Endothelial cell of hepatic sinusoid (primary cell): ENCODE measurements around the gene ZBTB20.

ENCODE experiments used
- in situ Hi-C: cut with HindIII; loops from 2 replicates; pipeline ENCODE4 v1.10.0; 2017; ENCODE audit warnings: low sequenced_read_pairs

ZBTB20 gene

DNA sequence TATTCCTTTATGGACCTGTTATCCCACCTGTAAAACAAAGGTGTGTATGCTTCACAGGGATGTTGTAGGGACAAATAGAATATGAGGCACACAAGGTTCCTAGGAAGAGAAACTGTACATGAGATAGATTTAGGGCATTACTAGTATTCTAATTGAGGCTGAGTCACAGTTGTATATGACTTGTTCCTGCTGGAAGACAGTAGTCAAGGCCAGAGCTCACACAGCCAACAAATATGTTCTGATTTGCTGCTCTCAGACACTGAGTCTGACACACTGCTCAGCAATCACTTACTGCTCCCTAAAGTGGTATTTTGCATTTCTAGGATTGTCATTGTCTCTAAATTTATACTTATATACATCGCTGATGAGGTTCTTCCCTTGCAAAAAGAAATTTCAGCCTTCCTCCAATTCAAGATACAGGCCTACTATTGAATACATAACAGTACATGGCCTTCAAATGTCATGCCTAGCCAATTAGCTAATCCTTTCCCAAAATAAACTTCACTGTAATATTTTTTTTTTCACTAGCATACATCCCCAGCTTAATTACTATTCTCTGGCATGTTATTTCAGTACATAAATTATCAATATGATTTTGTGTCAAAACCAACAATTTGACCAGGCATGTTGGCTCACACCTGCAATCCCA is 783.4 kb downstream of the ZBTB20 start:
- in situ Hi-C loops, result no loop called here

DNA sequence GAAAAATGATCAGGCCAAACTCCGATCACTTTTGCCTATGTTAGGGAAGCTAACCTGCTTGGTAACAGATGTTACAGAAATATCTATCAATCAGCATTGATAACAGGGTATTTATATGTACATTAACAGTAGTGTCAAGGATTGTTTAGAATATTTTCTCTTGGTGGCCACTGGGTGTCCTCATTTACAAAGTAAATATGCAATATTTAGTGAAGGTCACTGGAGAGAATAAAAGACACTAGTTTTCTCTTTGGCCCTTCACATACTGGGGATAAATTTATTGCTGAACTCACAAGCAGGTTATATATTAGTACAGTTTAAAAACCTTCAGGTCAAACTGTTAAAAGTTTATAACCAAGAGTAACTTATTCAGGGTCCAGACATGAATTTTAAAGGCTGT is 784.3 kb downstream of the ZBTB20 start:
- in situ Hi-C loops, result no loop called here

- in situ Hi-C loops, result no loop called here
Measured at GRCh38 chr3:114361391-114361790, 785.7 kb downstream of the ZBTB20 start.

DNA sequence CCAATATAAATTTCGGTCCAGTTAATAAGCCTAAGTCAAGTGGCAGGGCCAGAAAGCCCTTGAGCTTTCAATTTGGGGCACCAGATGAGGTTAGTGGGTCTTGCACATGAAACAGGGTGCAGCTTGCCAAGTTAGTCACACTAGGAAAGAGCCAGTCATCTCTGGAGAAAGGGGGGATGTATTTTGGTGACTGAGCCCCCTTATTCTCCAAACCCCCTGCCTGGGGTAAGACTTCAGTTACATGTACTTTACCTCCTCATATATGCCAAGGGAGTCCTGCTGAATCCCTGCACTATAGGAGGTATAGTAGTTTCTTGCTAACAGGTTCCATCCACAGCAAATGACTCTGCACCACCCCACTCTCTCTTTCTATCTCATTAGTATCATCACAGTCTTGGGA is 790.6 kb downstream of the ZBTB20 start:
- in situ Hi-C loops, result no loop called here

- in situ Hi-C loops, result no loop called here
Measured at GRCh38 chr3:114356066-114356465, 791.0 kb downstream of the ZBTB20 start.

GRCh38 chr3:114355653-114356052 is 791.4 kb downstream of the ZBTB20 start:
- in situ Hi-C loops, result no loop called here

DNA sequence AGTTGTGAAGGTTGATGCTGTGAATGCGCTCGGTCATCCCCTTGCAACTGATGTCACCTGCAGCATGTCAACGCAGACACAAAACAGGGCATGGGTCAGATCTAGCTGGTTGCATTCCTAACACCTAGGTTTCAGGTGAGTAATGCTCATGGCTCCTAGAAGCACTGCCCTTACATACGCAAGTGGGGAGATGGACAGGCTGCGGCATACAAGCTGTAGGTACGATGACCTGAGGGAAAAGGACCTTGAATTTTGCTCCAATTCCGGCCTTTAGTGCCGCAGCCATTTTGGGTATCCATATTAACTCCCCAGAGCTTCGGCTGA is 795.3 kb downstream of the ZBTB20 start:
- in situ Hi-C loops, result no loop called here

GRCh38 chr3:114351123-114351821 is 795.8 kb downstream of the ZBTB20 start:
- in situ Hi-C loops, result no loop called here

DNA sequence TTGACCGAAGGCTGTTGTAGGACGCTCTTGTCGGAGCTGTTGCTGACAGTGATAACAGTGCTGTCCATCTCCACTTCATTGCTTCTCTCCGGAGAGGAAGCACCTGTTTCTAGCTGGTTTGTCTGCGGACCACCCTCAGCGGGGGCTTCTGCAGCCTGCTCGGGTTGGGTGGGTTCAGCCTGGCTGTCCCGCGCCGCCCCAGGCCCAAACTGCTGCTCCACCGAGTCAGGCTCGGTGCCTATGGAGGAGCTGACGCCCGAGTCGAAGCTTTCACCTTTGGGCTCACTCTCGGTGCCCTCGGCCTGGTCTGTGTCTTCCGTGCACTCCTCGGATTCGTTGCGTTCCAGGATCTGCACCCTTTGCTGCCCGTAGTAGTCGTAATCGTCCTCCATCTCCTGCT is 796.4 kb downstream of the ZBTB20 start:
- in situ Hi-C loops, result no loop called here

DNA sequence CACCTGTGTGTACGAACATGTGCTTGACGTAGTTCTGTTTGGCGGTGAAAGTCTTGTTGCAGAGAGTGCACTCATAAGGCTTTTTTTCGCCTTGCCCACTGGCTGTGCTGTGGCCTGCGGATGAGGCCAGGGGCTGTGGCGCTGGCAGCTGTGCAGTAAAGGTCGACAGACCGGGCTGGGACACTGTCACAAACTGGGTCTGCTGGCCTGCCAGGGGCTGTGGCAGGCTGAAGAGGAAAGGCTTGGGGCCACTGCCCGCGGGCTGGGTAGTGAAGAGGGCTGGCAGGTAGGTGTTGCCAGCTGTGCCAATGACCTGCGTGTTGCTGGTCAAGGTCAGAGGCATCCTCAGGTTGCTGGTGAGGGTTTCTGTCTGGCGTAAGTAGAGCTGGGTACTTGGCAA is 796.8 kb downstream of the ZBTB20 start:
- in situ Hi-C loops, result no loop called here

GRCh38 chr3:114344492-114344891 is 802.6 kb downstream of the ZBTB20 start:
- in situ Hi-C loops, result no loop called here

DNA sequence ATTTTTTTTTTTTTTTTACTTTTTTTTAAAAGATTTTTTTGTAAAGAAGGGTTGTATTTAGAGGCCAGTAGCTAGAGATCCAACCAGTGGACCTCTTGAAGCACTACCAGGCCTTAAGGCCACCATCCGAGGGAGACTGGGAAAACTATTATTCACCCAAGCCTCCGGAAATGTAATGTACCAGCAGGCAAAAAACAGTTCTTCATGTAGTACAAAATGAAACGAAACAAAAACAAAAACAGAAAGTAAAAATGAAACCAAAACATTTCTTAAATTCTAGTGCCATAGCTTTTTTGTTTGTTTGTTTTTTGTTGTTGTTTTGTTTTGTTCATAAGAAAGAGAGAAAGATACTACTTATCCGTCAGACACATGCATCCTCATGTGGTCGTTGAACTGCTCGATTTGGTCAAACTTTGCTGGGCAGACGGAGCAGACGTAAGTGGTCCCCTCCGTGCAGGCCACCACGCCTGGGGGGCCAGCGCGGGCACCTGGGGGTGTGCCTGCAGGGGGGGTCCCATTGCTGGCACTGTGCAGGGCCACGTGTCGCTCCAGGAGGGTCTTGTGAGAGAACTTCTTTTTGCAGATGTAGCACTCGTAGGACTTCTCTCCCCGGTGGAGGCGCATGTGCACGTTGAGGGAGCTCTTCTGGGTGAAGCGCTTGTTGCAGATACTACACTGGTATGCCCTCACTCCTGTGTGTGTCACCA is 808.3 kb downstream of the ZBTB20 start:
- in situ Hi-C loops, result no loop called here

GRCh38 chr3:114336857-114337256 is 810.2 kb downstream of the ZBTB20 start:
- in situ Hi-C loops, result no loop called here

DNA sequence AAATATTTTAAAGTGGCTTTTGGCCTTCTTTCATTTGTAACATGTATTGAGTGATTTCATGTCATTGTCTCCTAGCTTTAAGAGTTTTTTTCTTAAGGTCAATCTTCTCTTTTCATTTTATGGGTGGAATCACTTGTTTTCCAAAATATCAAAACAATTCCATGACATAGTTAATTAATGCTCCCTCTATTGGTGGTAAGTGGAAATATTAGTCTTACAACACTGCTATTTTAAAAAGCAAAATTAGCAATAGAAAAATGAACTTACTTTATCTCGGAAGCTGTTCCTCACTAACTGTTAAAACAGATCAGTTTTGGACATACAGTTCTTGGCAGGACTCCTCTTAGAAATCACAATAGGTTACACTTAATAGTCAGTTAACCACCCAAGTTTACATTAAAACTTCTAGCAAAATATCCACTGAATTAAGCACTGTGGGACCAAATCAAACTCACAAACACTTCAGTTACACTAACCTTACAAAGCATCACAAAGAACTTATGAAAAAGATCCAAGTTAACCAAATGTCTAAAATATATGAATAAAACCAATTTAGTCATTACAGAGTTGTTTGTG is 810.9 kb downstream of the ZBTB20 start:
- in situ Hi-C loops, result no loop called here

DNA sequence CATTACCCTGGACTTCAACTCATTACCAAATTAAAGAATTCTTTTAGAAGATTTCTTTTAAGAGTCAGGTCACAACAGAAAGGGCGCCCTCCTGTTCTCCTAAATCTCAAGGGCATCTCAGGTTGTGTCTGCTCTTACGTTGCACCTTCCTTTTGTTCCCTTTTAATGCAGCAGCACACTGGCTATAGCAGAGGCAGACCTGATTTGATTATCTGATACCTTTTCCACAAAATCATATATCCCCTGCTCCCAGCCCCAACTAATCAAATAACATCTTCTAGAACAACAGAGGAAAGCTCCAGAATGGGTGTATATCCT is 813.2 kb downstream of the ZBTB20 start:
- in situ Hi-C loops, result no loop called here

- in situ Hi-C loops, result no loop called here
Measured at GRCh38 chr3:114333180-114333922, 813.7 kb downstream of the ZBTB20 start.

DNA sequence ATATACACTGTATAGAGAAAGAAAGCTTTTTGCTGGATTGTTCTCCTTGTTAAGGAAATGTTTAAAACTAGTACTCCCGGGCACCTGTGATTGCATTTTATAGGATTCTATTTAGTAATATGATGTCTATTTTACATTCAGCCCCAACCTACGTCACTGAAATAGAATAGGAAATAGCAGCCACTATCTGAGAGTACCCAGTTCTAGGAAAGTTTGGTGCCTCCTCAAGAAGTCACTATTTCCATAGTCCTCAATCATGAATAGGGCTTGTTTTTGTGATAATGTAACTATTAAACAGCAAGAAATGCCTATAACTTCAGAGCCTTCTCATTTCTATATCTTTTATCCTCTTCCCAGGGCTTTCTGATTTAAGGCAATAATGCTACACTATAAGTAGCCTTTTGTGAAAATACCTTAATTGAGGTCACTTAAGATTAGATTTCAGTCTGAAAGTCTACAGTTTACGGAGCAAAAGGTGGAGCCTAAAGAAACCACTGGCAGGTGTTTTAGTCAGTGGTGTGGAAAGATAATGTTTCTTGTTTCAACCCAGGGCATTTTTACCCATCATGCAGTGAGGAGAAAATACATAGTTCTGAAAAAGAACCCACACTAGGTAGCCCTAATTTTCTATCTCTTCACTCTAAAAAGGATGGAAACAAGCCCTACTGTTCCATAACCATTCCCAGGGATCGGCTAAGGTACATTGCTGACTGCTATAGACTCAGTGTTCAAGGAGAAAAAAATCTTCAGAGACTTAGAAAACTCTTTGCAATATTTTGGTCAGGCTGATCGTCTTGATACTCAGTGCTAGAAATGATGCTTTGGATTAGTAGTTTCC is 814.5 kb downstream of the ZBTB20 start:
- in situ Hi-C loops, result no loop called here

DNA sequence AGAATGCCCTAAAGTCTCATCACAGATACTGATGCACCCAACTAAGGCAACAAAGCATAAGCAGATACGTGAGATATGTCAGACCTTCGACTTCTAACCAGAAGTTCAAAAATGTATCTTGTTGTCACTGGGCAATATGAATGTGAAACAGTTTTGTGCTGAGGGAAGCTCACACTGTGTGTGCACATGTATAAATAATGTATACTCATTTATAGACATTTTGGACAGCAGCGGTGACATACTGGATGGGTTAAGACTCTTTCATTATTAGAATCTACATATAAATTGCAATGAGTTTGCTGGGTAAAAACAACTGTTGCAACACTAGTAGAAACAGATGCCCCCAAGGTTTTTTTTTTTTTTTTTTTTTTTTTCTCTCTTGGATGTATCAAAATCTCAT is 815.4 kb downstream of the ZBTB20 start:
- in situ Hi-C loops, result no loop called here

DNA sequence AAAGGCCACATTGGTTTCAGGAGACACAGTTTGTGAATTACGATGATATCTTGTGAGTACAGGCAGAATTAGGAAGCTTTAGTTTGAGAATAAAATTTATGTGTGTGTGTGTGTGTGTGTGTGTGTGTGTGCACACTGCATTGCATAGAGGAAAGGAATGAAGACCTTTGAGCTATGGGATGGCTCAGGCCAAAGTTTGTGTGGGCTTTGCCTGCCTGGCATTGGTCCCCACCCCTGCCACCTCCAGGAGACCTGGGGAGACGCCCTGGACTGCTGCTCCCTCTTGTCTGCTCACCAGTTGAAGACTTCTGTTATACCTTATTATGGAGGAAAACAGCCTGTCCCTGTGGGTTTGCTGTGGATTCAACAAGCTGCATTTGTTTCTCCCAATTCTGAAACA is 816.1 kb downstream of the ZBTB20 start:
- in situ Hi-C loops, result no loop called here

GRCh38 chr3:114329823-114330222 is 817.3 kb downstream of the ZBTB20 start:
- in situ Hi-C loops, result no loop called here

GRCh38 chr3:114328345-114328744 is 818.7 kb downstream of the ZBTB20 start:
- in situ Hi-C loops, result no loop called here
